Measurements from ENCODE around the gene TFF2.

TFF2 gene, protein sequence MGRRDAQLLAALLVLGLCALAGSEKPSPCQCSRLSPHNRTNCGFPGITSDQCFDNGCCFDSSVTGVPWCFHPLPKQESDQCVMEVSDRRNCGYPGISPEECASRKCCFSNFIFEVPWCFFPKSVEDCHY

GRCh38 chr21:42350927-42351426, at the start of gene TFF2:
Gene TFF2, minus strand, starts transcription at chr21:42350994. Its CDS starts 37 bp downstream, at chr21:42350957.
- DNase-seq, result no peak

DNA sequence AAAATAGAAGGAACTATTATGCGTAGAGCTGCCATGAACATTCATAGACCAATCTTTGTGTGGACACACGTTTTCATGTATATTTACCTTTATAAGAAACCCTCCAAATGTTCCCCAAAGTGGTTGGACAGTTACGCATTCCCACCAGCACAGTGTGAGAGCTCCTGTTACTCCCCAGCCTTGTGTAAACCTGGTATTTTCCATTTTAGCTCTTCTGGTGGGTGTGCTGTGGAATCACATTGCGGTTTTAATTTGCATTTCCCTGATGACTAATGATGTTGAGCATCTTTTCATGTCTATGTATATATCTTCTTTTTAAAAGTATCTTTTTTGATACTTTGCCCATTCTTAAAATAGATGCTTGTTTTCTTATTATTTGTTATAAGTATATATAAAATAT, 49.7 kb upstream of the TFF2 start:
- no peak for DNase-seq

DNA sequence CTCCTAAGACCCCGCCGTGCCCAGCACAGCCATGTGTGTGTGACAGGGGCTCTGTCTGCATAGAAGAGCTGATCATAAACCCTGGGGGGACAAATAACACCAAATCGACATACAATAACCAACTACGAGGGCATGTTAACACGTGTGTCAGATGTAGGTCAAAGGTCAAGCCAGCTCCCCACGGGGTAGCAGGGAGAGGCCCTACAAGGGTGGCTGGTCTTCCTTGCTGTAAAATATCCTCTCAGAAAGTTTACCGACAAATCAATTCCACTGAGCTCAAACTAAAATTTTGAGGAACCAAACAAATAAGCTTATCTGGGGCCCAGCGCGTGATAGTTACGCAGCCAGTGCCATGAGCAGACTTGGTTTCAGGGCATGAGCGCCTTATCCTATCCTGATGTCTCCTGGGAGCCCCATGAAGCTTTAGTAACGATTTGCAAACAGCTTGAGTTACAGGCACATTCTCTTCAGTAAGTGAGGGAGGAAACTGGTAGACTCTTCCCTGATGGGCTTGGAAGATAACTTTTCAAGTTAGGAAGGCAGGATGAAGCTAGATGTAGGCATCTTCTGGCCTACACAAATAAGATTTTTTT, 47.7 kb upstream of the TFF2 start:
- DNase-seq, result no peak

DNA sequence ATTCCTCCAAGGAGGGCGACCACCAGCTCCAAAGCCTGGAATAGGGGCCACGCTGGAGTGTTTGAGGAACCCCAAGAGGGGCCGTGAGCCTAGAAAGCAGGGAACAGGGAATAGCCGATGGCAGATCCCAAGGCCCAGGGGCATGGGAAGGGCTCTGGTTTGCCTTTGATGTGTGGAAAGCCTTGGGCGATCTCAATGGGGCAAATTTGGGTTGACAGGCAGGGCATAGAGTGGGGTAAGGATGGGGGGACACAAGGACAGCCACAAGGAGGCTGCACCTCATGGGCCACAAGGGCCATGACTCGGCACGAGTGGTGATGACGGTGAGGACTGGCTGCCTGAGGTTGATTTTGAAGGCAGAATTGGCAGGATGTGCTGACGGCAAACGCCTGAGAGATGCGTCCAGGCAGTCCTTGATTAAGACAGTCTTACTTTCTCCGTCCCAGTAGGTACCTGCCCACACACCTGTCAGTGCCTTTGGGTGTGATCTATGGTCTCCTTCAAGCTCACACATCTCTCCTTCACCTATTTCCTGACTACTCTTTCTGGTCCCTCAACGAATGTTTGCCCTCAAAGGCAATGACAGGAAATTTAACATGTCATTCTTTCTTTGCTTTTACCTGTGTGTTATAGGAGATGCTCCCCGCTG, 47.1 kb upstream of the TFF2 start:
- no peak for DNase-seq

- DNase-seq, result no peak
Measured at GRCh38 chr21:42396799-42397745, 46.3 kb upstream of the TFF2 start.

DNA sequence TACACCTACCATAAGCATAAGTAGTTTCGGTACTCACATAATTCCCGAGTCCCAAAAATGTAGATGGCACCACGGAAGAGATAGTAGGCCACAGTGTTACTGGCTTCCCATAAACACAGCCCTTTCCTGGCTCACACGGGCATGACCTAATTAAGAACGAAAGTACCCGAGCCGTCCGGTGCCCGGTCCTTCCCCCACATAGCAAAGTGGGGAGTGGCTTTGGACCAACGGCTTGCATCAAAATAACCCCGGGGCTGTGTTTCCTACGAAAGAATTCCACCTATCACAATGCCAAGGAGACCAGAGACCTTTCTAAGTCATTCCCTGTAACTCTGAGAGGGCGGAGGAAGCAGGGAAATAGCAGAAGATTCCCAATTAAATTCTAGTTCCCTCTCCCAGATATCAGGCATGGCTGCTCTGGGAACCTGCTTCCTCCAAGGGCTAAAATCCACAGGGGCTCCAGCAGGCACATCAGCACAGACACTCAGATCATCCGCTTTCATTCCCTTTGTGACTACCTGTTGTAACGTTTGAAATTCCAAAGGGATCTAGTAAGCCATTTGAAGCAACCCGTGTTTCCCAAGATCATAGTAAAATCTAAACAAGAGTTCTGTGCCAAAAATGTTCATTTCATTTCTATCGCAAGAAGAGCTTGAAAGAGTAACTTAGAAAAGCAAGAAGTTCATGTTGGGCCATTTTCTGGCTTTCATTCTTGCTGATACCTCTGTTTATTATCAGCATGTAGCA, 45.3 kb upstream of the TFF2 start, which contains the start of gene TMPRSS3:
TMPRSS3 (minus strand) TSS at position 148 of the 747 bp plus-strand sequence. CDS start 635 bp downstream, outside the sequence.
- DNase-seq, result no peak

GRCh38 chr21:42395302-42395701, 44.5 kb upstream of the TFF2 start:
- DNase-seq, result no peak

- no peak for DNase-seq
Measured at GRCh38 chr21:42393443-42393950, 42.7 kb upstream of the TFF2 start.

- DNase-seq, result no peak
Measured at GRCh38 chr21:42392731-42393442, 42.1 kb upstream of the TFF2 start.

DNA sequence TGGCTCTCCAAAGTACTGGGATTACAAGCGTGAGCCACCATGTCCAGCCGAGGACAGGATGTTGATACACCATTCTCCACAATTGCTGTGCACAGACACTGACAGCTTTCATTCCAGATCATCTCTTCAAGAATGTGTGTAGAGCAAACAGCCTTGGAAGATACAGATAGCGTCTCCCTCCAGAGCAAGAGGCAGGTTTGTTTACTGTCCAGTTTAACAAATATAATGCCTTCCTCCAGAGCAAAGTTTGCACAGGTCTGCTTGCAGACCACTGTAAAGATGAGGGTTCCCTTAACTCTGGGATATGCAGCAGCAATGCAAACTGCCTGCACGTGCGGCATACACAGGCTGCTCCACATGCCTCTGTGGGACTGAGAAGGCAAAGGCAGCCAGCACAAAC, 40.5 kb upstream of the TFF2 start:
- no peak for DNase-seq

DNA sequence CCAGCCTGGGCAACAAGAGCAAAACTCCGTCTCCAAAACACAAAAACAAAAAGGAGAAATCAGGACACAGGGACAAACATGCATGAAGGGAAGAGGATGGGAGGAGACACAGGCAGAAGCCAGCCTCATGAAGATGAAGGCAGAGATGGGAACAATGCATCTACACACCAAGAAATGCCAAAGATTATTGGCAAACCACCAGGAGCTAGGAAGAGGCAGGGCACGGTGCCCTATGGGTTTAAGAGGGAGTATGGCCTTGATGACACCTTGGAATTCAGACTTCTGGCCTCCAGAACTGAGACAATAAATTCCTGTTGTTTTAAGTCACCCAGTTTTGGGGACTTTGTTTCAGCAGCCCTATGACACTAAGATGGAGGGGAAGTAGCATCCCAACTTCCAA, 39.9 kb upstream of the TFF2 start:
- DNase-seq, result no peak

- no peak for DNase-seq
Measured at GRCh38 chr21:42390193-42390592, 39.4 kb upstream of the TFF2 start.

GRCh38 chr21:42389449-42389835, 38.6 kb upstream of the TFF2 start:
- no peak for DNase-seq

GRCh38 chr21:42388740-42389448, 38.1 kb upstream of the TFF2 start:
- no peak for DNase-seq

DNA sequence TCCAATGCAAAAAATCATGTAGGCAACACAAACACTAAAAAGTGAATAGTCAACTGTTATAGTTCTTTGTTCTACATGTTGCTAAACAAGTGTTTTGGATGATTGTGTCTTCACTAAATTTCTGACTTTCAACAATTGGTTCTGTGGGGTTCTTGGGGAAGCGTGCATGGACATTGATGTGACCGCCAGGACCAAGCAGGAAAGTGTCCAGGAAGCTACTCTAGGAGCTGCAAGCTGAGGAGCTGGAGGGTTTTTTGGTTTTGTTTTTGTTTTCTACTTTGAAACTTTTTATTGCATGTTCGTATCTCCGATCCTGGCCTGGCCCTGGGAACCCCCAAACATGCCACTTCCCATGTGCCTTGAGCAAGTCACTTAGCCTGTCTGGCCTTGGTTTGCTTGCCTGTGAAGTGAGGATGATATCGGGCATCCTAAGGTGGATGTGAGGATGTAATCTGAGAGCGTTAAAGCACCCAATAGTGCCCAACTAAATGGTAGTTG, 37.1 kb upstream of the TFF2 start:
- no peak for DNase-seq

DNA sequence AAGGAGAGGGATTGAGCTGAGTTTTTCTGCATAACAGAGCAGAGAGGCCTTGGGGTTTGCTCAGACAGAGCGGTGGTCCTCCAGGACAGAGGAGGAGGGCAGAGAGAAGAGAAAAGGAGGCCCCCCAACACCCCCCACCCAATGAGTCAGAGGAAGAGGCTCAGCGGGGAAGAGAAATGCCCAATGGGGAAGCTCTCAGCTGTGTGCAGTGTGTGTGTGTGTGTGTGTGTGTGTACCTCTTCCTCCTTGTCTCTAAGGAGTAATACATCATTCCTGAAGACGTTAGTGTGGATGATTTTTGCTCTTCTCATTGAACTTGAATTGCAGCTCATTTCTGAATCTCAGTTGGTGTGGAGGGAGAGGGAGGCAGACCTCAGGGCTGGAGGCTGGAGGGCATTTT, 36.4 kb upstream of the TFF2 start:
- DNase-seq, result no peak

- no peak for DNase-seq
Measured at GRCh38 chr21:42386034-42386591, 35.3 kb upstream of the TFF2 start.

GRCh38 chr21:42385619-42386018, 34.8 kb upstream of the TFF2 start:
- no peak for DNase-seq

- no peak for DNase-seq
Measured at GRCh38 chr21:42384989-42385388, 34.2 kb upstream of the TFF2 start.
